ENCODE measurements around the gene GPC6.

Gene GPC6

DNA sequence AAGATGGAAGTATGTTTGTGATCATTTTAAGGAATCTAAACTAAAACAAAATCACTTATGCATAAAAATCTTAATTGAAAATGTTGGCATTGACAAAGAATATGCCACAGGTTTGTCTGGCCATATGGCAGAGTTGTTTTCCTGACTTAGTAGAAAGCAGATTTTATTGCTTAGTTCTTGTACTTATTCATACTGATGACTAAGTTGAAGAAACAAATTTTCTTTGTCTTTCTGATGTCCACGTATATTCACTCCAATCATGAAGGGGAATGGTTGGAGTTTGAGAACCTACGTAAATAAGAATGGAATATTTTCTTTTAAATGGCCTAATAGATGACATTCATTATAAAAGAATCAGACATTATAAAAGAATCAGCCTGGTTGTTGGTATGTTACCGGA lies 8.0 kb upstream of the GPC6 start:
- Histone ChIP-seq H2AFZ (ENCODE audit: low read depth, low read length) (no peak overlapping the region), H3K4me3 (ENCODE audit: low read length) (no peak overlapping the region), H3K9ac (ENCODE audit: low read length) (no peak overlapping the region), H3K79me2 (ENCODE audit: low read length) (no peaks in the 10 kb centered on the region), H3K4me2 (ENCODE audit: low read length) (no peak overlapping the region), H3K27me3 (ENCODE audit: low read depth, low read length) (no peaks in the 10 kb centered on the region), H4K20me1 (ENCODE audit: insufficient read depth, low read length) (no peaks in the 10 kb centered on the region), H3K9me3 (ENCODE audit: insufficient read depth, low read length) (no peaks in the 10 kb centered on the region), H3K4me1 (ENCODE audit: low read length) (no peaks in the 10 kb centered on the region), H3K36me3 (replicated peaks; ENCODE audit: low read depth, low read length) (no peaks in the 10 kb centered on the region), H3K27ac (ENCODE audit: low read length) (no peak overlapping the region)
- TF ChIP-seq, protein P1, sequence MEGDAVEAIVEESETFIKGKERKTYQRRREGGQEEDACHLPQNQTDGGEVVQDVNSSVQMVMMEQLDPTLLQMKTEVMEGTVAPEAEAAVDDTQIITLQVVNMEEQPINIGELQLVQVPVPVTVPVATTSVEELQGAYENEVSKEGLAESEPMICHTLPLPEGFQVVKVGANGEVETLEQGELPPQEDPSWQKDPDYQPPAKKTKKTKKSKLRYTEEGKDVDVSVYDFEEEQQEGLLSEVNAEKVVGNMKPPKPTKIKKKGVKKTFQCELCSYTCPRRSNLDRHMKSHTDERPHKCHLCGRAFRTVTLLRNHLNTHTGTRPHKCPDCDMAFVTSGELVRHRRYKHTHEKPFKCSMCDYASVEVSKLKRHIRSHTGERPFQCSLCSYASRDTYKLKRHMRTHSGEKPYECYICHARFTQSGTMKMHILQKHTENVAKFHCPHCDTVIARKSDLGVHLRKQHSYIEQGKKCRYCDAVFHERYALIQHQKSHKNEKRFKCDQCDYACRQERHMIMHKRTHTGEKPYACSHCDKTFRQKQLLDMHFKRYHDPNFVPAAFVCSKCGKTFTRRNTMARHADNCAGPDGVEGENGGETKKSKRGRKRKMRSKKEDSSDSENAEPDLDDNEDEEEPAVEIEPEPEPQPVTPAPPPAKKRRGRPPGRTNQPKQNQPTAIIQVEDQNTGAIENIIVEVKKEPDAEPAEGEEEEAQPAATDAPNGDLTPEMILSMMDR (IDR thresholded peaks at IDR 0.05; ENCODE audit: low read depth, low read length) = no peak
- TF ChIP-seq EZH2phosphoT487 (IDR thresholded peaks at IDR 0.05; ENCODE audit: low read depth) = no peak

GRCh38 chr13:93220073-93220472 lies 6.5 kb upstream of the GPC6 start:
- no peaks in the 10 kb centered on the region for H3K36me3 ChIP-seq (replicated peaks; ENCODE audit: low read depth, low read length)
- H3K4me2 ChIP-seq (ENCODE audit: low read length) = no peak overlapping the region
- H3K27ac ChIP-seq (ENCODE audit: low read length) = no peak overlapping the region
- no peak for TF ChIP-seq EZH2phosphoT487 (IDR thresholded peaks at IDR 0.05; ENCODE audit: low read depth)
- TF ChIP-seq, protein P1 (IDR thresholded peaks at IDR 0.05; ENCODE audit: low read depth, low read length) = no peak
- H3K79me2 ChIP-seq (ENCODE audit: low read length) = no peaks in the 10 kb centered on the region
- no peaks in the 10 kb centered on the region for H3K9me3 ChIP-seq (ENCODE audit: insufficient read depth, low read length)
- H4K20me1 ChIP-seq (ENCODE audit: insufficient read depth, low read length) = no peaks in the 10 kb centered on the region
- no peak overlapping the region for H3K9ac ChIP-seq (ENCODE audit: low read length)
- no peak overlapping the region for H2AFZ ChIP-seq (ENCODE audit: low read depth, low read length)
- H3K4me1 ChIP-seq (ENCODE audit: low read length) = no peaks in the 10 kb centered on the region
- H3K4me3 ChIP-seq (ENCODE audit: low read length) = no peak overlapping the region
- no peaks in the 10 kb centered on the region for H3K27me3 ChIP-seq (ENCODE audit: low read depth, low read length)

DNA sequence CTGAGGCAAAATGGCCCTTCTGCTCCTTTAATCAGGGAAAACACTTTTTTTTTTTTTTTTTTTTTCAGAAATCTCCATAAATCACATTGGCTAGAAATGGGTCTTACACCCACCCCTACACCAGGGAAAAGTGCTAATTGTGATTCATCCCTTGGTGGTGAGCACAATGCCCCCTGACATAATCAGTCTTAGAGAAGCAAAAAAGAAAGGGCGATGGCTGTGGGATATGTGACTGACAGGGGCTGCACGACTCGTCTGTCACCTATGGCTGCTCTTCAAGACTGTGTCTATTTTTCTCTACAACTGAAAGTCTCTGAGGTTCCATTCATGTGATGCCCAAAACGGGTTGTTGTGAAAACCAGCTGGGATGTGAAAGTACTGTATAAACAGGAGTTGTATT lies 3.6 kb upstream of the GPC6 start:
- no peak overlapping the region for H3K9ac ChIP-seq (ENCODE audit: low read length)
- H3K4me1 ChIP-seq (ENCODE audit: low read length) = no peaks in the 10 kb centered on the region
- TF ChIP-seq EZH2phosphoT487 (IDR thresholded peaks at IDR 0.05; ENCODE audit: low read depth) = no peak
- TF ChIP-seq, protein P1 (IDR thresholded peaks at IDR 0.05; ENCODE audit: low read depth, low read length) = no peak
- peaks cover 10% of the 10 kb centered on the region for H3K9me3 ChIP-seq (ENCODE audit: insufficient read depth, low read length)
- H3K27ac ChIP-seq (ENCODE audit: low read length) = no peak overlapping the region
- H3K4me3 ChIP-seq (ENCODE audit: low read length) = no peak overlapping the region
- no peaks in the 10 kb centered on the region for H3K36me3 ChIP-seq (replicated peaks; ENCODE audit: low read depth, low read length)
- no peaks in the 10 kb centered on the region for H4K20me1 ChIP-seq (ENCODE audit: insufficient read depth, low read length)
- no peak overlapping the region for H3K4me2 ChIP-seq (ENCODE audit: low read length)
- no peaks in the 10 kb centered on the region for H3K79me2 ChIP-seq (ENCODE audit: low read length)
- H3K27me3 ChIP-seq (ENCODE audit: low read depth, low read length) = no peaks in the 10 kb centered on the region
- H2AFZ ChIP-seq (ENCODE audit: low read depth, low read length) = no peak overlapping the region

GRCh38 chr13:93224535-93224934 lies 2.1 kb upstream of the GPC6 start:
- no peaks in the 10 kb centered on the region for H4K20me1 ChIP-seq (ENCODE audit: insufficient read depth, low read length)
- no peak overlapping the region for H3K4me3 ChIP-seq (ENCODE audit: low read length)
- no peak overlapping the region for H3K27ac ChIP-seq (ENCODE audit: low read length)
- H3K4me1 ChIP-seq (ENCODE audit: low read length) = no peaks in the 10 kb centered on the region
- H3K36me3 ChIP-seq (replicated peaks; ENCODE audit: low read depth, low read length) = no peaks in the 10 kb centered on the region
- H2AFZ ChIP-seq (ENCODE audit: low read depth, low read length) = no peak overlapping the region
- no peaks in the 10 kb centered on the region for H3K27me3 ChIP-seq (ENCODE audit: low read depth, low read length)
- H3K4me2 ChIP-seq (ENCODE audit: low read length) = no peak overlapping the region
- no peak overlapping the region for H3K9ac ChIP-seq (ENCODE audit: low read length)
- no peaks in the 10 kb centered on the region for H3K79me2 ChIP-seq (ENCODE audit: low read length)
- TF ChIP-seq, protein P1 (IDR thresholded peaks at IDR 0.05; ENCODE audit: low read depth, low read length) = no peak
- no peak for TF ChIP-seq EZH2phosphoT487 (IDR thresholded peaks at IDR 0.05; ENCODE audit: low read depth)
- peaks cover 10% of the 10 kb centered on the region for H3K9me3 ChIP-seq (ENCODE audit: insufficient read depth, low read length)
